ENCODE data around the gene LRRN4.

DNA sequence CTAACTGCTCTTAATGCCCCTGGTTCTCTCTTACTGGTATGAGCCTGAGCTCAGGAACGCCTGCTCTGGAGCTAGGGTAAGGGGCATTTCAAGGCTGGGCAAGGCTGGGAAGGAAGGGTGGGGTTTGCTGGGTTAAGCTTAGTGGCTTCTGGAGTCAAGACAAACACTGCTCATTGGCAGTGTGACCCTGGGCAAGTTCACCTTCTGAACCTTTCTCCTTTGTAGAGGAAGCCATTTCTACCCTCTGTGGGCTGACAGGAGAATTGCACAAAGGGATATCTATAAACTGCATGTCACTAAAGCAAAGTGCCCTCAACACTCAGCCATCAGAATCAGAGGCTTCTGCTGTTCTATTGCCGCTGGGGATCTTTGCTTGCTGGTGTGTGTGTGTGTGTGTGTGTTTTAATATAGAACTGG is 20.3 kb upstream of the LRRN4 start:
- TF ChIP-seq, protein P1, sequence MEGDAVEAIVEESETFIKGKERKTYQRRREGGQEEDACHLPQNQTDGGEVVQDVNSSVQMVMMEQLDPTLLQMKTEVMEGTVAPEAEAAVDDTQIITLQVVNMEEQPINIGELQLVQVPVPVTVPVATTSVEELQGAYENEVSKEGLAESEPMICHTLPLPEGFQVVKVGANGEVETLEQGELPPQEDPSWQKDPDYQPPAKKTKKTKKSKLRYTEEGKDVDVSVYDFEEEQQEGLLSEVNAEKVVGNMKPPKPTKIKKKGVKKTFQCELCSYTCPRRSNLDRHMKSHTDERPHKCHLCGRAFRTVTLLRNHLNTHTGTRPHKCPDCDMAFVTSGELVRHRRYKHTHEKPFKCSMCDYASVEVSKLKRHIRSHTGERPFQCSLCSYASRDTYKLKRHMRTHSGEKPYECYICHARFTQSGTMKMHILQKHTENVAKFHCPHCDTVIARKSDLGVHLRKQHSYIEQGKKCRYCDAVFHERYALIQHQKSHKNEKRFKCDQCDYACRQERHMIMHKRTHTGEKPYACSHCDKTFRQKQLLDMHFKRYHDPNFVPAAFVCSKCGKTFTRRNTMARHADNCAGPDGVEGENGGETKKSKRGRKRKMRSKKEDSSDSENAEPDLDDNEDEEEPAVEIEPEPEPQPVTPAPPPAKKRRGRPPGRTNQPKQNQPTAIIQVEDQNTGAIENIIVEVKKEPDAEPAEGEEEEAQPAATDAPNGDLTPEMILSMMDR (conservative IDR thresholded peaks at IDR 0.05; ENCODE audit: low read length), result peak; percentile 64
- no peak for TF ChIP-seq EZH2phosphoT487 (IDR thresholded peaks at IDR 0.05; ENCODE audit: borderline replicate concordance)
